Adrenal gland (tissue), 12 donors: Measurements from ENCODE around the gene ARHGDIA. TPM values are rescaled to one million over a fixed set of nuclear protein-coding genes. Genes with fewer than 3 reads are reported as not detected.

Experiments
- DNase-seq, 7 donors: peaks; one replicate each; pipeline ENCODE4 v3.0.0-alpha.2; 2019 to 2020
- H3K27ac ChIP-seq, 5 donors: fragments of 200-600 bp; sonication (generic) in 4 of 5; 1 replicate in 3 of 5; 2 replicates in 2 of 5; pipeline versions ENCODE4 v1.5.1 to v1.8.0; 2016 to 2020; ENCODE audit warnings: mild to moderate bottlenecking in 1 of 5
- H3K27me3 ChIP-seq: fragments of 200-600 bp; 2 replicates; pipeline ENCODE4 v1.8.0; 2021
- H3K36me3 ChIP-seq, 2 donors: fragments of 200-600 bp; replicated peaks in 1 of 2; 1 replicate in 1 of 2; 2 replicates in 1 of 2; pipeline versions ENCODE4 v1.5.1 to v1.8.0; 2018 to 2022
- H3K4me1 ChIP-seq, 2 donors: fragments of 200-600 bp; replicated peaks in 1 of 2; 1 replicate in 1 of 2; 2 replicates in 1 of 2; pipeline versions ENCODE4 v1.5.1 to v1.8.0; 2018 to 2021
- H3K4me3 ChIP-seq, 4 donors: fragments of 200-600 bp; sonication (generic) in 3 of 4; one replicate each; pipeline ENCODE4 v1.5.1; 2016 to 2018
- H3K9me3 ChIP-seq, 3 donors: fragments of 200-600 bp; sonication (generic) in 1 of 3; replicated peaks in 1 of 3; 1 replicate in 2 of 3; 2 replicates in 1 of 3; pipeline versions ENCODE4 v1.5.1 to v1.8.0; 2016 to 2021
- CTCF ChIP-seq, 6 experiments: fragments of 450-650 bp in 4 of 6; fragments of 200-600 bp in 2 of 6; sonication (generic) in 1 of 6; IDR thresholded peaks; 1 replicate in 5 of 6; 2 replicates in 1 of 6; pipeline versions ENCODE4 v1.5.1 to v1.8.0; 2016 to 2021; ENCODE audit warnings: antibody characterized with exemption in 6 of 6, mild to moderate bottlenecking in 2 of 6, moderate library complexity in 1 of 6
- POLR2A ChIP-seq, 2 donors: fragments of 450-650 bp; IDR thresholded peaks; one replicate each; pipeline ENCODE4 v1.6.1; 2017; ENCODE audit warnings: antibody characterized with exemption in 2 of 2, mild to moderate bottlenecking in 2 of 2, moderate library complexity in 1 of 2
- WGBS, 4 donors: extraction: QIAGEN DNeasy Blood & Tissue Kit in 2 of 4; methylation state at CpG; one replicate each; pipeline versions ENCODE4 v1.1.5 to v1.1.7; 2013 to 2017; 5-methylcytosine and 5-hydroxymethylcytosine counted together
- intact Hi-C, 2 donors: fragments of 100-400 bp; cut with DNase I; formaldehyde crosslinking; loops; one replicate each; pipeline versions ENCODE4 v1.14.1 to v1.15.0; 2022 to 2023
- polyA plus RNA-seq, 3 donors: library from polyadenylated mRNA; stranded (reverse); fragments of 200-250 nt in 2 of 3; fragments of 350-450 nt in 1 of 3; fragmentation: Illumina TruSeq in 1 of 3; extraction: RNeasy Lipid Tissue Mini Kit (QIAGEN cat#74804) in 1 of 3; gene quantifications; one replicate each; pipeline ENCODE4 v1.2.3, GENCODE V29; 2013 to 2014
- total RNA-seq, 9 donors: library from RNA; depleted of rRNA in 4 of 9; stranded (reverse); fragments of >200 nt in 4 of 9; fragments of 120-200 nt in 1 of 9; fragmentation: NEBNext Ultra II Directional in 1 of 9; extraction: Animal tissue kit (Norgen Biotek cat#: 25700) in 1 of 9; gene quantifications; one replicate each; pipeline versions ENCODE4 v1.1.0 to v1.2.4, GENCODE V29; 2013 to 2023
- donor health status: healthy with polysubstance abuse.
- donor health status: Bipolar disorder and iron deficiency.
- donor health status: DM: yes; HTN: yes; CAD: no.
- donor health status: DM: no; HTN: no; CAD: no.
- donor health status: DM: no; HTN: no; CAD: no.
- donor health status: DM: yes; HTN: yes; CAD: no.

ARHGDIA gene
- total and polyA plus RNA-seq, 12 donors, result 123 to 491 (median 227) TPM

GRCh38 chr17:81888988-81889595 lies 18.0 kb upstream of the ARHGDIA start:
- WGBS, 4 donors, result 91 to 95% (median 93%) methylated on average over 16 of the region's 16 CpGs
- intact Hi-C loops, result no loop called here
- TF ChIP-seq CTCF (IDR thresholded peaks at IDR 0.05) (no peak), POLR2A (IDR thresholded peaks at IDR 0.05) (no peak)
- peaks cover 25 to 36% of the 10 kb centered on the region in 2 donors for H3K4me1 ChIP-seq
- no peak overlapping the region for H3K27ac ChIP-seq
- H3K27me3 ChIP-seq, result no peaks in the 10 kb centered on the region
- peaks cover 0 to 47% of the 10 kb centered on the region in 2 donors for H3K36me3 ChIP-seq
- no peaks in the 10 kb centered on the region for H3K9me3 ChIP-seq
- no peak overlapping the region for H3K4me3 ChIP-seq
- no peak for DNase-seq

GRCh38 chr17:81888105-81888987 lies 17.2 kb upstream of the ARHGDIA start:
- Histone ChIP-seq H3K27me3 (no peaks in the 10 kb centered on the region), H3K36me3 (peaks cover 0 to 46% of the 10 kb centered on the region in 2 donors), H3K4me1 (peaks cover 25 to 36% of the 10 kb centered on the region in 2 donors), H3K27ac (no peak overlapping the region), H3K9me3 (no peaks in the 10 kb centered on the region), H3K4me3 (no peak overlapping the region)
- intact Hi-C loops, result no loop called here
- 92 to 95% (median 94%) methylated on average over 39 to 44 of the region's 44 CpGs for WGBS, 4 donors
- TF ChIP-seq POLR2A (IDR thresholded peaks at IDR 0.05) (no peak), CTCF (IDR thresholded peaks at IDR 0.05) (no peak)
- DNase-seq, result no peak

GRCh38 chr17:81885869-81886548 lies 14.9 kb upstream of the ARHGDIA start:
- Histone ChIP-seq H3K27ac (peak overlapping the region; percentile 11 to 87 (median 73)), H3K9me3 (no peaks in the 10 kb centered on the region), H3K36me3 (peaks cover 0 to 46% of the 10 kb centered on the region in 2 donors), H3K4me3 (no peak overlapping the region), H3K4me1 (peaks cover 16 to 25% of the 10 kb centered on the region in 2 donors), H3K27me3 (no peaks in the 10 kb centered on the region)
- DNase-seq, result peak; percentile 85 to 95 (median 94)
- WGBS, 4 donors, result 45 to 66% (median 50%) methylated on average over 3 to 11 of the region's 11 CpGs
- intact Hi-C loops, result no loop called here
- TF ChIP-seq POLR2A (IDR thresholded peaks at IDR 0.05) (peak in 1 of 2 donors; percentile 33), CTCF (IDR thresholded peaks at IDR 0.05) (no peak)

GRCh38 chr17:81885454-81885853 lies 14.3 kb upstream of the ARHGDIA start:
- DNase-seq, result no peak
- Histone ChIP-seq H3K27me3 (no peaks in the 10 kb centered on the region), H3K27ac (peak overlapping the region; percentile 11 to 87 (median 73)), H3K36me3 (peaks cover 0 to 46% of the 10 kb centered on the region in 2 donors), H3K4me1 (peaks cover 14 to 21% of the 10 kb centered on the region in 2 donors), H3K9me3 (no peaks in the 10 kb centered on the region), H3K4me3 (no peak overlapping the region)
- 80 to 88% (median 86%) methylated on average over 10 of the region's 10 CpGs for WGBS, 4 donors
- intact Hi-C loops, result no loop called here
- no peak for TF ChIP-seq POLR2A (IDR thresholded peaks at IDR 0.05)
- TF ChIP-seq CTCF (IDR thresholded peaks at IDR 0.05), result no peak
